ENCODE data around the gene FAM53B. TPM values are rescaled to one million over a fixed set of nuclear protein-coding genes. Genes with fewer than 3 reads are reported as not detected.

Gene FAM53B
- total RNA-seq, 2 donors from 2014 or later = 19.3 to 22.6 TPM

GRCh38 chr10:124693801-124694416 is 50.3 kb downstream of the FAM53B start:
- DNase-seq = no peak
- Histone ChIP-seq H3K27me3 (ENCODE audit: control insufficient read depth, insufficient read depth, low read length, poor library complexity, severe bottlenecking) (no peaks in the 10 kb centered on the region), H3K9me3 (ENCODE audit: control insufficient read depth, low read length) (no peaks in the 10 kb centered on the region), H3K4me3 (ENCODE audit: low read length) (no peak overlapping the region), H3K9ac (ENCODE audit: extremely low read depth, low read length, poor library complexity, severe bottlenecking) (no peak overlapping the region), H3K36me3 (ENCODE audit: control insufficient read depth, insufficient read depth, low read length) (peaks cover 27% of the 10 kb centered on the region), H3K4me1 (ENCODE audit: control insufficient read depth, insufficient read depth, low read length) (peaks cover 2% of the 10 kb centered on the region), H3K27ac (ENCODE audit: low read depth, low read length) (peak overlapping the region; percentile 66)
- Mint-ChIP-seq H3K36me3 (ENCODE audit: low read depth) (peaks cover 14% of the 10 kb centered on the region), H3K27me3 (ENCODE audit: insufficient read depth) (no peaks in the 10 kb centered on the region), H3K9me3 (no peaks in the 10 kb centered on the region), H3K4me1 (peaks cover 13% of the 10 kb centered on the region), H3K4me3 (no peak overlapping the region), H3K27ac (peak overlapping the region; percentile 33)
- 73 to 82% methylated on average over 8 to 10 of the region's 10 CpGs for WGBS, 2 experiments (ENCODE audit: insufficient coverage in 1 of 2, insufficient read length in 1 of 2)
- TF ChIP-seq CTCF (conservative IDR thresholded peaks at IDR 0.05) = no peak

- Histone ChIP-seq H3K27me3 (ENCODE audit: control insufficient read depth, insufficient read depth, low read length, poor library complexity, severe bottlenecking) (no peaks in the 10 kb centered on the region), H3K9me3 (ENCODE audit: control insufficient read depth, low read length) (no peaks in the 10 kb centered on the region), H3K9ac (ENCODE audit: extremely low read depth, low read length, poor library complexity, severe bottlenecking) (no peak overlapping the region), H3K4me1 (ENCODE audit: control insufficient read depth, insufficient read depth, low read length) (peaks cover 3% of the 10 kb centered on the region), H3K36me3 (ENCODE audit: control insufficient read depth, insufficient read depth, low read length) (peaks cover 27% of the 10 kb centered on the region), H3K4me3 (ENCODE audit: low read length) (no peak overlapping the region), H3K27ac (ENCODE audit: low read depth, low read length) (peak overlapping the region; percentile 66)
- DNase-seq = no peak
- no peaks in the 10 kb centered on the region for H3K9me3 Mint-ChIP-seq
- no peak for TF ChIP-seq CTCF (conservative IDR thresholded peaks at IDR 0.05)
- H3K27me3 Mint-ChIP-seq (ENCODE audit: insufficient read depth) = no peaks in the 10 kb centered on the region
- peaks cover 12% of the 10 kb centered on the region for H3K4me1 Mint-ChIP-seq
- no peak overlapping the region for H3K4me3 Mint-ChIP-seq
- H3K27ac Mint-ChIP-seq = peak overlapping the region; percentile 33
- H3K36me3 Mint-ChIP-seq (ENCODE audit: low read depth) = peaks cover 14% of the 10 kb centered on the region
- WGBS, 2 experiments (ENCODE audit: insufficient coverage in 1 of 2, insufficient read length in 1 of 2) = 86 to 90% methylated on average over 7 to 13 of the region's 13 CpGs
These were observed 50.8 kb downstream of the FAM53B start for GRCh38 chr10:124693396-124693795.

GRCh38 chr10:124692100-124692446 is 52.1 kb downstream of the FAM53B start:
- Histone ChIP-seq H3K9me3 (ENCODE audit: control insufficient read depth, low read length) (no peaks in the 10 kb centered on the region), H3K4me1 (ENCODE audit: control insufficient read depth, insufficient read depth, low read length) (peaks cover 3% of the 10 kb centered on the region), H3K36me3 (ENCODE audit: control insufficient read depth, insufficient read depth, low read length) (peaks cover 27% of the 10 kb centered on the region), H3K9ac (ENCODE audit: extremely low read depth, low read length, poor library complexity, severe bottlenecking) (no peak overlapping the region), H3K27ac (ENCODE audit: low read depth, low read length) (peak overlapping the region; percentile 78), H3K27me3 (ENCODE audit: control insufficient read depth, insufficient read depth, low read length, poor library complexity, severe bottlenecking) (no peaks in the 10 kb centered on the region), H3K4me3 (ENCODE audit: low read length) (no peak overlapping the region)
- Mint-ChIP-seq H3K4me3 (no peak overlapping the region), H3K36me3 (ENCODE audit: low read depth) (peaks cover 14% of the 10 kb centered on the region), H3K9me3 (no peaks in the 10 kb centered on the region), H3K27ac (no peak overlapping the region), H3K4me1 (peaks cover 12% of the 10 kb centered on the region), H3K27me3 (ENCODE audit: insufficient read depth) (no peaks in the 10 kb centered on the region)
- no peak for TF ChIP-seq CTCF (conservative IDR thresholded peaks at IDR 0.05)
- 92 to 100% methylated on average over 2 to 4 of the region's 8 CpGs for WGBS, 2 experiments (ENCODE audit: insufficient coverage in 1 of 2, insufficient read length in 1 of 2)
- DNase-seq = no peak
